HG03520 (cell line): ENCODE data around the gene HDAC10.
"Not testable (repeated sequence)": the region's sequence is repeated elsewhere in the genome, so short reads cannot be mapped to it uniquely, and the experiment has no call there.

ENCODE experiments used
- ATAC-seq: cut with Tn5 transposase; IDR thresholded peaks from one replicate; pipeline ENCODE4 v1.9.1; 2021; ENCODE audit warnings: mild to moderate bottlenecking, moderate library complexity; ENCODE audit not compliant: unreplicated experiment

The HDAC10 gene

GRCh38 chr22:50218153-50218995 lies 32.7 kb downstream of the HDAC10 start:
- no peak for ATAC-seq

- ATAC-seq = no peak
Measured at GRCh38 chr22:50217543-50218152, 33.4 kb downstream of the HDAC10 start.

GRCh38 chr22:50216684-50217520 lies 34.2 kb downstream of the HDAC10 start:
- ATAC-seq = no peak

GRCh38 chr22:50216055-50216683 lies 34.9 kb downstream of the HDAC10 start:
- ATAC-seq = no peak

GRCh38 chr22:50215297-50216054 lies 35.6 kb downstream of the HDAC10 start:
- no peak for ATAC-seq

- ATAC-seq = no peak
Measured at GRCh38 chr22:50213263-50213662, 37.8 kb downstream of the HDAC10 start.

- ATAC-seq = no peak
Measured at GRCh38 chr22:50211147-50211546, 39.9 kb downstream of the HDAC10 start.

- ATAC-seq = no peak
Measured at GRCh38 chr22:50210378-50211139, 40.5 kb downstream of the HDAC10 start.

GRCh38 chr22:50209893-50210292 lies 41.2 kb downstream of the HDAC10 start:
- no peak for ATAC-seq

GRCh38 chr22:50208939-50209892 lies 41.8 kb downstream of the HDAC10 start:
- ATAC-seq = no peak

- no peak for ATAC-seq
Measured at GRCh38 chr22:50208430-50208938, 42.6 kb downstream of the HDAC10 start.

GRCh38 chr22:50207383-50208140 lies 43.5 kb downstream of the HDAC10 start:
- ATAC-seq = no peak

- ATAC-seq = no peak
Measured at GRCh38 chr22:50206599-50206998, 44.5 kb downstream of the HDAC10 start.

GRCh38 chr22:50205781-50206569 lies 45.1 kb downstream of the HDAC10 start:
- ATAC-seq = no peak

- ATAC-seq = not testable (repeated sequence)
Measured at GRCh38 chr22:50204998-50205397, 46.1 kb downstream of the HDAC10 start.

- ATAC-seq = no peak
Measured at GRCh38 chr22:50204571-50204970, 46.5 kb downstream of the HDAC10 start.

GRCh38 chr22:50203288-50203687 lies 47.8 kb downstream of the HDAC10 start:
- no peak for ATAC-seq
